ENCODE data around the gene RAET1E. TPM values are rescaled to one million over a fixed set of nuclear protein-coding genes. Genes with fewer than 3 reads are reported as not detected.
"Not testable (repeated sequence)": the region's sequence is repeated elsewhere in the genome, so short reads cannot be mapped to it uniquely, and the experiment has no call there.

RAET1E gene
- total RNA-seq, 1 donor: under 0.01 TPM

- not testable (repeated sequence) for DNase-seq (ENCODE audit: low read depth in 2 of 3, low spot score in 2 of 3)
Observed at GRCh38 chr6:149912680-149913079, 14.8 kb upstream of the RAET1E start.

- DNase-seq (ENCODE audit: low read depth in 2 of 3, low spot score in 2 of 3): no peak
Observed at GRCh38 chr6:149910721-149911151, 12.8 kb upstream of the RAET1E start.

- DNase-seq (ENCODE audit: low read depth in 2 of 3, low spot score in 2 of 3): no peak
Observed at GRCh38 chr6:149909701-149910470, 12.0 kb upstream of the RAET1E start.

- not testable (repeated sequence) for DNase-seq (ENCODE audit: low read depth in 2 of 3, low spot score in 2 of 3)
Observed at GRCh38 chr6:149908480-149908879, 10.6 kb upstream of the RAET1E start.

DNA sequence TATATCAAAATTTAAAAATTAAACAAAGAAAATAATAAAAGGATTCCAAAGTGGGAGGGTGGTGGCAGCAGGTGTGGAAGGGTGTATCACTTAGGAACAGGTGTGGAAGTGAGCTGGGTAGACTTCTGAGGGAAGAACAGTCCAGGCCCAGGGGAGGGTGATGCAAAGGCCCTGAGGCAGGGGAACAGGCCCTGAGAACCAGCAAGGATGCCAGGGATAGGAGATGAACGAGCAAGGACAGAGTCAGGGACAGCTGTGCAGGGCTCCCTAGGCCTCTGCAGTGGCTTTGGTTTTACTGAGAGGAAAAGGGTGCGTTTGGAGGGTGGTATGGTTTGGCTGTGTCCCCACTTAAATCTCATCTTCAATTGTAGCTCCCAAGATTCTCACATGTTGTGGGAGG is 9.4 kb upstream of the RAET1E start:
- DNase-seq (ENCODE audit: low read depth in 2 of 3, low spot score in 2 of 3): no peak

- no peak for DNase-seq (ENCODE audit: low read depth in 2 of 3, low spot score in 2 of 3)
Observed at GRCh38 chr6:149906405-149906804, 8.5 kb upstream of the RAET1E start.

GRCh38 chr6:149905911-149906371 is 8.0 kb upstream of the RAET1E start:
- no peak for DNase-seq (ENCODE audit: low read depth in 2 of 3, low spot score in 2 of 3)

GRCh38 chr6:149905371-149905910 is 7.5 kb upstream of the RAET1E start:
- no peak for DNase-seq (ENCODE audit: low read depth in 2 of 3, low spot score in 2 of 3)

- no peak for DNase-seq (ENCODE audit: low read depth in 2 of 3, low spot score in 2 of 3)
Observed at GRCh38 chr6:149904661-149905370, 6.9 kb upstream of the RAET1E start.

DNA sequence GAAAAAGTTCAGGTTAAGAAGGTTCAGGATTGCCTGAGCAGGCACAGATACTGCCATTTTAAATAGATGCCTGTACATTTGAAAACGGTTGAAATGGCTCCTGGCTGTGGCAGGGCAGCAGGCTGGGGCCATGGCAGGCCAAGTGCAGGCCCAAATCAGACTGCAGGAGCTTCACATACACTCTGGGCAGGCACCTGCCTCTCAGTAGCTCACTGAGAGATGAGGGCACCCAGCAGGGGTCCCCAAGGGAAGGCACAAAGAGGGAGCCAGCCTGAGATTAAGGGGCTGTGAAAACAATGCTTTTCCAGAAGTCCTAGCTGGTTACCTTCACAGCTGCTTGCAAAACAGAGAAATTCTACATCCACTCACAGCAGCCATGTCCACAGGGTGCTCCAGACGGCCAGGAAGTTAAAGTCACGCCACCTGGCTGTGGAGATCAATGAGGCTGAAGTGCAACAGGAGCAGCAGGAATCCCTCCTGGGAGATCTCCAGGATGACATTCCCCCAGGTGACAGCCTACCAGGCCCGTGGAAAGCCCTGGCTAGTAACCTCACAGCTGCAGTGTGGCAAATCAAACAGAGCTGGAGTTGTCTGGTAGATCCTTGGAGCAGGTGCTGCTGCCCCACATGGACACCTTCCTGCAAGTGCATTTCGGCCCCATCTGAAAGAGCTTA is 6.2 kb upstream of the RAET1E start:
- DNase-seq (ENCODE audit: low read depth in 2 of 3, low spot score in 2 of 3): no peak

DNA sequence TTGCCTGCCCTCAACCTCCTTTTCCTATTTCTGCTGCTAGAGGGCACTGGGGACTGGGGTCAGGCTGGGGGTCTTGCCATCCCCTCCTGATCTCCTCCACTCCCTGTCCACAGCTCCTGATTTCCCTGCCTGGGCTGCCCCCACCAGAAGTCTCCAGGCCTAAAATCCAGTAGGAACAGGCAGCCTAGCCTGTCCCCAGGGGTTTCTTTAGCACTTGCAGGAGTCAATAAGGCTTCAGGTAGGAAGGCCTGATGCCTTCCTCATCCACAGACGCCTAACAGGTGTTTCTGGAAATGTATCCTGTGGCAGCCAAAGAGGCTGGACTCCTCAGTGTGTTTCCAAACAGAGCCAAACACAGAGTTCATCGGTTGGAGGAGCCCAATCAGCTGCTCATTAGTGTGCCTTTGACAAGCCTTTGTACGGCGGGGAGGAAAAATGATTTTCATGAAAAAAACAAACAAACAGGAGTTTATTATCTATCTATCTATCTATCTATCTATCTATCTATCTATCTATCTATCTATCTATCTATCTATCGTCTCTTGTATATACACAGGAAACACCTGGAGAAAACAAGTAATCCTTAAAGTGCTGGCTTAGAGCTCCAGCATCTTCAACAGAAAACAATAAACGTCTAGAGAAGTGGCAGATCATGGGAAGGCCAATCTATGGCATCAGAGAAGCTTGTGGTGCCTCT is 3.7 kb upstream of the RAET1E start:
- DNase-seq (ENCODE audit: low read depth in 2 of 3, low spot score in 2 of 3): no peak

- DNase-seq (ENCODE audit: low read depth in 2 of 3, low spot score in 2 of 3): no peak
Observed at GRCh38 chr6:149900620-149901443, 2.9 kb upstream of the RAET1E start.

DNA sequence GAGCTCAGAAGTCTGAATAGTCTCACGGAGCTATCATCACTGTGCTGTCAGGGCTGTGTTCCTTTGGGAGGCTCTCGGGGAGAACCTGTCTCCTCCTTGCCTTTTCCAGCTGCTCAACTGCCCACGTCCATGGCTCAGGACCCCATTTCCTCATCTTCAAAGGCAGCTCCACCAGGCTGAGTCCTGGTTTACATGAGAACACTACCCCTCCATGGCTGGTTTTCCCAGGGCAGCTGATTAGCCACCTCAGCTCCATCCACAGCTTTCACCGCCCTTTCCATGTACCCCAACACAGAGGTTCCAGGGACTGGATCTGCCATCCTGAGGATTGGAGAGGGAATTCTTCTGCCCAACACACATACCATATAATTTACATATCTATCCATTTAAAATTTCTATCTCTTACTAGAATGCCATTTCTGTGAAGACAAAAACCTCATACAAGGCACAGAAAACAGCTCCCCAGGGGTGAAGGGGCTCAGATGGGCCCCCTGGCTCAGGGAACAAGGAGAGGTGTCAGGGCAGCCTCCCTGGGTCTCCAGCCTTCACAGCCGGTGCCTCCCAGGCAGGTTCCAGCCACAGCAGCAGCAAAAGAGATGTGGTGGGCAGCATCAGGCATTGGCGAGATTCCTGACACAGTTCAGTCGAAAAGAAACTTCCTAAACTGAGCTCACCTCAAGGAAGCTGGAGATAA is 2.2 kb upstream of the RAET1E start:
- DNase-seq (ENCODE audit: low read depth in 2 of 3, low spot score in 2 of 3): no peak

- DNase-seq (ENCODE audit: low read depth in 2 of 3, low spot score in 2 of 3): no peak
Observed at GRCh38 chr6:149899486-149899885, 1.6 kb upstream of the RAET1E start.

DNA sequence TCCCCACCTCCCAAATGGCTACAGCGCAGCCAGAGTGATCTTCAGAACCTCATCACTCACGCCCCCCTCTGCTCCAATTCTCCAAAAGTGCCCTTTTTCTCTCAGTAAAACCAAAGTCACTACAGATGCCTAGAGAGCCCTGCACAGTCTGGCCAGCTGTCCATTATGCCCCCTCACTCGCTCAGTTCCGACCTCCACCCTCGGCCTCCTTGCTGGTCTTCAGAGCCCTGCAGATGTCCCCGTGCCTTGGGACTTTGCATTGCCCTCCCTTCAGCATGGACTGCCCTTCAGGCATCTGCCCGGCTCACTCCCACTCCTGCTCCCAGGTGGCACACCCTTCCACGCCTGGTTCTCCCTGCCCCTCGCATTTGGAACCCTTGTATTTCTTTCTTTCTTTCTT is 1.1 kb upstream of the RAET1E start:
- no peak for DNase-seq (ENCODE audit: low read depth in 2 of 3, low spot score in 2 of 3)

- no peak for DNase-seq (ENCODE audit: low read depth in 2 of 3, low spot score in 2 of 3)
Observed at GRCh38 chr6:149897015-149897697, 757 bp downstream of the RAET1E start.

DNA sequence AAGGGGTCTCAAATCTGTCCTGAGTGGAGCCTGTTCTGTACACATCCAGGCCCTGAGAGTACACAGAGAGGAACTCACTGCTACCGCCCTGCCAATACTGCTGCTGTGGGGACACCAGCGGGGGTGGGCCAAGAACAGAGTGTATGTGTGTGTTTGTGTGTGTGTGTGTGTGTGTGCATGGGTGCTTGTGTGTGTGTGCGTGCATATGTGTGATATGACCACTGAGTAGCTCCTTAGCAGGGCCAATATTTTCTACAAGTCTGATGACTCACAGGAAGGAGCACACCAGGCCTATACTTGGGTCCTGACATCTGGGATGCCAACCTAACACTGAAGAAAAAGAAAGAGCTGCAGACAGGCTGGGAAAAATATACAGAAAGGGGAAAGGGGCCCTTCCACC is 1.4 kb downstream of the RAET1E start:
- peak in 2 of 3 donors; percentile 33 to 38 for DNase-seq (ENCODE audit: low read depth in 2 of 3, low spot score in 2 of 3)

DNA sequence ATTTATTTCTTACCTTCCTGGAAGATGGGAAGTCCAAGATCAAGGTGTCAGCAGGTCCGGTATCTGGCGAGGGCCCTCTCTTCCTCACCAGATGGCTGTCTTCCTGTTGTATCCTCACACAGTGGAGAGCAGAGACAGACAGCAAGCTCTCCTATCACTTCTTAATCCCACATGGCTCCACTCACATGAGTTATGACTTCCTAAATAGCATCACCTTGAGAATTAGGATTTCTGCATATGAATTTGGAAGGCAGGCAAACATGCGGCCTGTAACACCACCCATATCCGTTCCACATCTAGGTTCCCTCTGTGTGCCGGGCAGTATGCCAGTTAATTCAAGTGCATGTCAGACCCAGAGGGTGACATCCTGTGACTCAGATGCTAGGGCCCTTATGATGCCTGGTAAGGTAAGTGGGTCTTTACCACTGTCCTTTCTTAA is 2.1 kb downstream of the RAET1E start:
- DNase-seq (ENCODE audit: low read depth in 2 of 3, low spot score in 2 of 3): peak in 2 of 3 donors; percentile 86 to 95
